CD4-positive, alpha-beta T cell treated with Interleukin-4 for 1 hour (primary cell): ENCODE data around the gene PTGES2.
"Not testable (repeated sequence)": the region's sequence is repeated elsewhere in the genome, so short reads cannot be mapped to it uniquely, and the experiment has no call there.

ENCODE experiments used
- DNase-seq, 2 donors: peaks; one replicate each; pipeline ENCODE4 v3.0.0-alpha.2; 2020 to 2022

The PTGES2 gene

GRCh38 chr9:128136816-128137793 lies 9.6 kb upstream of the PTGES2 start:
- no peak for DNase-seq

DNA sequence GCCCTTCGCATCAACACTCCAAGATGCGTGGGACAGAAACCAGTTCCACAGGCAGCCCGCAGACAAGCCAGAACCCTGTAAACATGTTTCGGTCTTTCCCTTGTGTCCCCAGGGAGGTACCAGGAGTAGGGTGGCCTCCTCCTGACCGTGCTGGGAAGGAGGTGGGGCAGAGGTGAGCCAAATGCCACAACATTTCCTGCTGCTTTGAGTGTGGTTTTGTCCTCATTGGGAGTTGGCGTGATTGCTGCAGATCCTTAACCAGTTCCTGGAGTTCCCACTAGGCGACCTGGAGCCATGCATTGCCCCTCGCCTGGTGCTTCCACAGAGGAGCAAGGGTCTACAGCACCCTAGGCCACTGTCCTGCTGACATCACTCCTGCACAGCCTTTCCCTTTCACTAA lies 8.0 kb upstream of the PTGES2 start:
- DNase-seq: not testable (repeated sequence)

DNA sequence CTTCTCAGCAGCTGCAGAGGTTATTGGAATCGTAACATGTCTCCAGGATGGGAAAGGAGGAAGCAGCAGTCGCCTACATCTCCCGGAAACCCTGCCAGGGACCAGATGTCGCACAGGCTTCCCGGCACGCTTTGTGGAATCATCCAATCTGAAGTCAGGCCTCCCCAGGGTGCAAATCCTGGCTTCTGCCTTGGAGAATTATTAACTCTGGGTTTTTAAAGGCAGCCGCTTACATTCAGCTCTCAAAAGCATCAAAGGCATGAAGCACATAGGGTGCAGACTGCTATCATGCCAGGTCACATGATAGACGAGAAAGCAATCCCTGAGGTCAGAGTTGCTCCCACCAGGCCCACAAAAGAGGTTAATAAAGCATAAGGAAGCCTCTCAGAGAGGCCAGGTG lies 4.6 kb upstream of the PTGES2 start:
- DNase-seq: not testable (repeated sequence)

- DNase-seq: not testable (repeated sequence)
Observed at GRCh38 chr9:128131346-128131745, 3.8 kb upstream of the PTGES2 start.

GRCh38 chr9:128130651-128131050 lies 3.1 kb upstream of the PTGES2 start:
- DNase-seq: not testable (repeated sequence)

GRCh38 chr9:128129976-128130590 lies 2.6 kb upstream of the PTGES2 start:
- DNase-seq: peak; percentile 64 to 65

- no peak for DNase-seq
Observed at GRCh38 chr9:128128836-128129590, 1.5 kb upstream of the PTGES2 start.

DNA sequence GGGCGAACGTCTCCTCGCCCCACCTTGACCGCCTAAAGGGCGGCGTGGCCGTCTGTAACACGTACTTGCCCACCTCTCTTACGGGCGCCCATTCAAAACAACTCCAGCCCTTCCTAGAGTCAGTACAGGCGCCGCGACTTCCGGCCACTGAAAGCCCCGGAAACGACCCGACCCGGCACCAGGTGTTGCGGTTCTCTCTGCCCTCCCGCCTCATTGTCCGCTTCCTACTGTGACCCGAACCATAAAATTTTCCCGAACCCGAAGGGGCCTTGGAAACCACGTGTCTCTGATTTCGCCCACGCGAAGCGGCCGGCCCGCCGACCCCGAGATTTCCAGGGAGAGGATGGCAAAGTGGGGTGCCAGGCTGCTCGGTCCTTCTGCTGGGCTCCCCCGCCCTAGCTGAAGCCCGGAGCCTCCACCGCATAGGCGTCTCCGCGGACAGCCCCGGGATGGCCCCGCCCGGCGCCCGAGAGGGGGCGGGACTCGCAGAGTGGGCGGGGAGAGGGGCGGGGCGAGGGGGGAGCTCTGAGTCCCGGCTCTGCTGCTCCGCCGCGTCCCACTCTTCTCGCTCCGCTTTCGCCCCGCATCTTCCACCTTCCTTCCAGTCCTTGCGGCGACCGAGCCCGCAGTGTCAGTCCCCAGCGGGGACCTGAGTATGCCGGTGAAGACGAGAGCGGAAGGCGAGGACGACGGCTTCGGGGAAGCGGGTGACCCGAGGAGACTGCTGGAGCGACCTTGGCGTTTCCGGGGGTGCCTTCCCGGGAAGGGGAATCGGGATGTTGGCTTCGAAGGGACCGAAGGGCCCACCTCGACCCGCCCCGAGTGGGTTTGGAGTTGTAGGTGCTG lies 684 bp upstream of the PTGES2 start:
- DNase-seq: peak; percentile 87 to 93

GRCh38 chr9:128125580-128126354 lies 1.8 kb downstream of the PTGES2 start:
- no peak for DNase-seq

GRCh38 chr9:128124873-128125579 lies 2.5 kb downstream of the PTGES2 start:
- peak; percentile 48 to 49 for DNase-seq

GRCh38 chr9:128124451-128124850 lies 3.1 kb downstream of the PTGES2 start:
- no peak for DNase-seq

DNA sequence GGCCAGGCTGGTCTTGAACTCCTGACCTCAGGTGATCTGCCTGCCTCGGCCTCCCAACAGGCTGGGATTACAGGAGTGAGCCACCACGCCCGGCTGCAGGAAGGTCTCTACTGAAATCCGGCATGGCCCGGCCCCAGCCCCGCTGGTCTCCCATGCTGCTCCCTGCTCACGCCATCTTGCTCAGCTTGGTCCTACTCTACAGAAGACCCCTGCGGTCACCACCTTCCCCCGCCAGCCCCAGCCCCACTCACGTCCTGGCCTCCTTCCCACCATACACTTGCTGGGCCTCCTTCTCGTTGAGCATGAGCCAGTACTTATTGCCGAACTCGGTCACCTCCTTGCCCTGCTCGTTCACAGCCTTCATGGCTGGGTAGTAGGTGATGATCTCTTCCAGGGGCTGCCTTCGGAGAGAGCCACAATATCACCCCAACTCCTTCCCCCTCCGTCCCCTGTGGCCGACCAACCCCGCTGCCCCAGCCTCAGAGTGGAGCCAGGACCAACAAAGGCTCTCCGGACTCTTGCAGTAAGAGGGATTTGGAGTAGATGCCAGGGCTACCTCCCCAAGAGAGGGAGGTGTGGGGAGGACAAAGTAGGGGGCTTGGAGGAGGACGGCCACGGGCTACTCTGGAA lies 4.0 kb downstream of the PTGES2 start:
- no peak for DNase-seq

- no peak for DNase-seq
Observed at GRCh38 chr9:128122809-128123175, 4.7 kb downstream of the PTGES2 start.

DNA sequence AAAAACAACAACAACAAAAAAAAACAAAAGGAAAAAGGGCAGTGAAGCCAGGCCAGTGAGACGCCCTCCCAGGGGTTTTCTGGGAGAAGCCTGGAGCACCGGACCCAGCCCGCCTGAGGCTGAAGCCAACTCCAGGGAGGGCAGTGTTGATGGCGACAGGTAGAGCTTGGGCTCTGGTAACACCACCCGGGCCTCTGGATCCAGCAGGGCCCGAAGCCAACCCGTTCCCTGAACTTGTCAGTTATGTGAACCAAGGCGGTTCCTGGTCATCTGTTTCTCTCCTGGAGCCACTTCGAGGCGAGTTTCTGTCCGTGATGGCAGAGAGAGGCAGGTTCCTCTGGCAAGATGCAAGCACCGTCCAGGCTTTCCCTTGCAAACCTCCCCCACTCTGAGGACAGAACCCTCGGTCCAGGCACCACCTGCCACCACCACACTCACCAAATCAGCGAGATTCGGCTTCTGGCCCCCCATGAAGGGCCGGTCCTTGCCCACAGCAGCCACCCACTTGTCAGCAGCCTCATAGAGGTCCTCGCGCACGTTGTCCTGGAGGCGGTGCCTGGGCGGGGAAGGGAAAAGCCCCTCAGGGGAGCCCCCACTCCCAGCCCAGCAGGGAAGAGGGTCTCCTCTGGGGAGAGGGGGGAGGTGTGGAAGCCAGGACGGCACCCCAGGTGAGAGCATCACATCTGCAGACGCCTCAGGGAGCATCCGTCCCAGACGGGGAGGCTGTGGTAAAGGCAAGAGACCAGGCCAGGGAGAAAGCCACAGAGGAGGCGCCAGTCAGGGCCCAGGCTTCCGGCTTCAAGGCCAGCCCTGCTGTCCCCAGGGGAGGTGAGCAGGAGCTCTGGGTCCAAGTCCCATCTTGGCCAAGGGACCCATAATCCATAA lies 5.4 kb downstream of the PTGES2 start:
- no peak for DNase-seq

DNA sequence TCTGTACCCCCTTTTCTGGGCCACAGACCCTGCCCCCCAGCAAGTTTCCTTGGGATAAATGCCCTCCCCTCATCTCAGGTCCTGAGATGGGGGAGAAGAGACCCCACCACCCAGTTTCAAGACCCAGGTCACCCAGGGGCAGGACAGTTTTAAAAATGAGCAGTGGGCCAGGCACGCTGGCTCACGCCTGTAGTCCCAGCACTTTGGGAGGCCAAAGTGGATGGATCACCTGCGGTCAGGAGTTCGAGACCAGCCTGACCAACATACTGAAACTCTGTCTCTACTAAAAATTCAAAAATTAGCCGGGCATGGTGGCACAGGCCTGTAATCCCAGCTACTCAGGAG lies 6.1 kb downstream of the PTGES2 start:
- no peak for DNase-seq

DNA sequence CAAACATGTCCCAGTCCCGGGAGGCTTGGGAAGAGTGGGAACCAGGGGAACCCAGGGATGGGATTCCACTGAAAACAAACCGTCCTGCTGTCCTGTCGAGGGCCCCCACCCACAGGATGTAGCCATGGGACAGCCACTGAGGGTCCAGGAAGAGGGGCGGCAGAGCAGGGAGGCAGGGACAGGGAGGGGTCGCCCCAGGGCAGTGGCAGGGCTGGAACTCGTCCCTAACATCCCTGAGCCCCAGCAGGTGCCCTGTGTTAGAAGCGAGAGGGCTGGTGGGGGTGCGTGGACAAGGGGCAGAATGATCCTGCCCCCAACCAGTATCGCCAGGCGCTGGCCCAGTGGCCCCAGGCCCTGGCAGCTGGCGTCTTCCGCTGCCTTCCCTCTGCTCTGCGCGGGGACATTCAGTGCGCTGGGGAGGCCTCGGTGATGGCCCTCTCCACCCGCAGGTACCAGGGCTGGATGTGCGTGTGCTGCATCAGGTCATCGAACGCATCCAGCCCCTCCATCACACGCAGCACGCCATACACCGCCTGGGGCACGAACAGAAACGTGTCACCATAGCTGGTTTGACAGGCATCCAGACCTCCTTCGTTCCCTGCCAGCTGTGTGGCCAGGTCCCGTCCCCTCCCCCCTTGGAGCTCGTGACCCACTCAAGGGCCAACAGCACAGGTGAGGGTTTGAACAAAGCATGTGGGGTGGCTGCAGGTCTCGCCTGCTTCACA lies 6.6 kb downstream of the PTGES2 start:
- DNase-seq: no peak

GRCh38 chr9:128120061-128120740 lies 7.3 kb downstream of the PTGES2 start:
- DNase-seq: no peak

DNA sequence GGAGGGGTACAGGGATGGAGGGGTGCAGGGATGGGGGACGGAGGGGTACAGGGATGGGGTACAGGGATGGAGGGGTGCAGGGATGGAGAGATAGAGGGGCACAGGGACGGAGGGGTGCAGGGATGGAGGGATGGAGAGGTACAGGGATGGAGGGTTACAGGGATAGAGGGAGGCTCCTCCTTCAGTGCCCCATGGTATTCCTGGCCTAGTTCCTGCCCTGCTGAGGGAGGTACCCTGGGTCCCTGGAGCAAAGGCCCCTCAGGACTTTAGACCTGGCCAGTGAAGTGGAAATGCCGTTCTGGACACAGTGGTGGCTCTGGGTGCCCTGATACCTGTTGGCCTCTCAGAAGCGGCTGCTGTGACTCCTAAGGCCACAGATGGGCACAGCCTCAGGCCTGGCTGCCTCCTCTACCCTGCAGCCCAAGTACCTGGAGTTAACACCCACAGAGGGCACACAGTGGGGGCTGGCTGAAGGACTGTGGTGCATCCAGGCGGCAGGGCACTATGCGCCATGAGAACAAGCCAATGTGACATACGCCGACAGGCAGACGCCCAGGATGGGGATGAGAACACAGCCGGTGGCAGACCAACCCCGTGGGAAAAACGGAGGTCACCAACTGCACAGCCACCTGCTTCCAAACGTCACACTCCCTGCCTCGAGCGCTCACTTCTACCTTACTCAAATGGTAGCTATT lies 8.4 kb downstream of the PTGES2 start:
- DNase-seq: no peak
